Stimulated activated memory B cell treated with anti-CD40 and anti-IgM and Interleukin-4, amounts not matched to agents 10 μg/mL and 1 μg/mL and 100 μg/mL, for 72 hours (primary cell): Measurements from ENCODE around the gene NGFR.

Experiments used
- ATAC-seq: fragments of 150-1000 bp; cut with Tn5 transposase; 2 replicates; pipeline ENCODE4 v1.10.0; 2021
- H3K27ac Mint-ChIP-seq: one replicate; pipeline ENCODE4 v1.8.0; 2022; ENCODE audit warnings: mild to moderate bottlenecking, mixed read lengths
- H3K27me3 Mint-ChIP-seq: one replicate; pipeline ENCODE4 v1.8.0; 2022; ENCODE audit warnings: mixed read lengths
- H3K36me3 Mint-ChIP-seq: one replicate; pipeline ENCODE4 v1.8.0; 2022; ENCODE audit warnings: mixed read lengths
- H3K4me1 Mint-ChIP-seq: one replicate; pipeline ENCODE4 v1.8.0; 2022; ENCODE audit warnings: mixed read lengths
- H3K4me3 Mint-ChIP-seq: one replicate; pipeline ENCODE4 v1.8.0; 2022; ENCODE audit warnings: mild to moderate bottlenecking, moderate library complexity, mixed read lengths
- H3K9me3 Mint-ChIP-seq: one replicate; pipeline ENCODE4 v1.8.0; 2022; ENCODE audit warnings: mixed read lengths

The NGFR gene

DNA sequence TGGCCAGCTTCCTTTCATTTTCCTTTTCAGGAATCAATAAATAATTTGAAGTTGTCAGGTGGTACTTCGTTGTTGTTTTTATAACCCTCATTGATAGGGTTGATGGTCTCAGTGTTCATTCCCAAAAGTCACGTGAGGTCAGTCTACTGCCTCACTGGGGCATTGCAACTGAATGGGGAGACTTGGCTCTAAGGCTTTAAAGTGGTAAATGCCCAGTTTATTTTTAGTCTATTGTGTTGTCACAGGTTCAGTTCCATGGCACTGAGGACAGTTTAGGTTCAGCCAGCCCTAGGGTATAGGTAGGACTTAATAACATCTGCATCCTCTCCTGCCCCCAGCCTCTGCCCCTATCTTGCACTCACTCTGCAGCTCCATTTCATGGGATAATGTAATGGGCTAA lies 33.5 kb upstream of the NGFR start:
- ATAC-seq, result no peak
- no peak overlapping the region for H3K27ac Mint-ChIP-seq
- no peaks in the 10 kb centered on the region for H3K36me3 Mint-ChIP-seq
- H3K9me3 Mint-ChIP-seq, result peaks cover 3% of the 10 kb centered on the region
- H3K4me3 Mint-ChIP-seq, result no peak overlapping the region
- peaks cover 83% of the 10 kb centered on the region for H3K27me3 Mint-ChIP-seq
- H3K4me1 Mint-ChIP-seq, result no peaks in the 10 kb centered on the region

DNA sequence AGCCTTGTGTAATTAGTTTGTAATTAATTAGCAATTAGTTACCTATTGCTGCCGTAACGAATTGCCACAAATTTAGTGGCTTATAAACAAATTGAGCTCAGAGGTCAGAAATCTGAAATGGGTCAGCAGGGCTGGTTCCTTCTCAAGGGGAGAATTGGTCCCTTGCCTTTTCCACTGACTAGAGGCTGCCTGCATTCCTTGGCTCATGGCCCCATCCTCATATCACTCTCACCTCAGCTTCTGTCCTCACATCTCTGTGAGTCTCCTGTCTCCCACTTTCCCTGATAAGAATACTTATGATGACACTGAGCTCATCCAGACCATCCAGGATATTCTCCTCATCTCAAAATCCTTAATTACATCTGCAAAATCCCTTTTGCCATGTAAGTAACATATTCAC lies 31.0 kb upstream of the NGFR start:
- H3K27me3 Mint-ChIP-seq, result peaks cover 84% of the 10 kb centered on the region
- no peak overlapping the region for H3K27ac Mint-ChIP-seq
- no peak overlapping the region for H3K4me3 Mint-ChIP-seq
- no peaks in the 10 kb centered on the region for H3K36me3 Mint-ChIP-seq
- no peaks in the 10 kb centered on the region for H3K4me1 Mint-ChIP-seq
- ATAC-seq, result no peak
- H3K9me3 Mint-ChIP-seq, result peaks cover 3% of the 10 kb centered on the region

DNA sequence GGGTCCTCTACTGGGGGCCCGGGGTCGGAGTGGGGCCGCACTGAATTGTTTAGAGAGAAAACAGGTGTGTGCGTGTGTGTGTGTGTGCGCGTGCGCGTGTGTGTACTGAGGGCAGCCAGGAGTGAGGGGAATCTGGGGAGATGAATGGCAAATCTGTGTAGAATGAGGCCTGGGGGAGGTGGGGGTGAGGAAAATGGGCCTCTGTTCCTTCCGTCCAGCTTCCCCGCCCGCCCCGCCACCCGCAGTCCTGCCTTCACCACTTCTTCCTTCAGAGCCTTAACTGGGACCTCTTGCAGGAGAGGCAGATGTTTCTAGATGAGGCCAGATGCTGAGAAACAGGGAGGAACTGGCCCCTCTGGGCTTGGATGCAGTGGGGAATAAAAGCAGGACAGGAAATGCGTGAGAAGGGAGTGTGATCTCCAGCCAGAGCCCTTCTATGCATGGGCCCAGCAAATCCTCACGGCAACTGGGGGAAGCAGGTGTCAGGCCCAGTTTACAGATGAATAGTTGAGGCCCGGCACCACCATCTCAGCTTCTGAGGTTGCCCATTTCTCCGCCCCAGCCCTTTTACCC lies 29.7 kb upstream of the NGFR start:
- Mint-ChIP-seq H3K4me1 (peaks cover 8% of the 10 kb centered on the region), H3K36me3 (no peaks in the 10 kb centered on the region), H3K4me3 (no peak overlapping the region), H3K9me3 (peaks cover 3% of the 10 kb centered on the region), H3K27ac (no peak overlapping the region), H3K27me3 (peaks cover 84% of the 10 kb centered on the region)
- no peak for ATAC-seq

DNA sequence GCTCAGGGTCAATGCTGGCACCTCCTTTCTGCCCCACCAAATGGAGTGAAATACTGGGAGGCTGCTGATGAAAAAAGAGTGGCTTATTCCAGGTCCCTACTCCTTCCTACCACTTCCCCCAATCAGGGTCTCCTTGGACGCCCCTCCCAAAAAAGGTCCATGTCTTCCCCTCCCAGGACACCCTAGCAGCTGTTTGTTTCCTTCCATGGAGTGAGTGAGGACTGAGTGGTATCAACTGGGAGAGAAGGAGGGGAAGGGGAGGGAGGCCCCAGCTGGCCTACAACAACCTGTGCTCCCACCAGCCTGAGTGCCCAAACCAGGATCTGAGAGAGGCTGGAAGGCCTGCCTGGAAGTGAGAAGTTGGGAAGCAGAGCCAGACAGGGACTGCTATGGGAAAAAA lies 28.7 kb upstream of the NGFR start:
- peaks cover 8% of the 10 kb centered on the region for H3K4me1 Mint-ChIP-seq

DNA sequence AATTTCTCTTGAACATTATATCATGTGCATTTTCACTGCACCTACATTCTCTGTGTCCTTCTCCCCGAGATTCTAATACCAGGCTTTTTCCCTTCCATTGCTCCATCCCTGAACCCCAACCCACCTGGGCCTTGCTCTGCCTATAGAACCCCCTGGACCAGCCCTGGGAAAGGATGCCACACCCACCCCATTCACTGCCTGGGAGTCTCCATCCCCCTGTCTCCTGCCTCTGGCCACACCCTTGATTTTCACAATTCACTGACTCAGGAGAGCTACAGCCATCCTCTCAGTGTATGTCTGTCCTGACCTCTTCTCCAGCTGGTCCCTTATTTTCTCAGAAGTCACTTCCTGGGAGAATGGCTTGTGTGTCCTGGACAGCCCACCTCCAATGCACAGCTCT lies 27.9 kb upstream of the NGFR start:
- Mint-ChIP-seq H3K27me3 (peaks cover 98% of the 10 kb centered on the region), H3K9me3 (peaks cover 3% of the 10 kb centered on the region), H3K27ac (no peak overlapping the region), H3K4me3 (no peak overlapping the region), H3K4me1 (peaks cover 8% of the 10 kb centered on the region), H3K36me3 (no peaks in the 10 kb centered on the region)
- ATAC-seq, result no peak

More for the DNA sequence above, 28.7 kb upstream of the NGFR start:
- Mint-ChIP-seq H3K27me3 (peaks cover 94% of the 10 kb centered on the region), H3K9me3 (peaks cover 3% of the 10 kb centered on the region), H3K4me3 (no peak overlapping the region), H3K36me3 (no peaks in the 10 kb centered on the region), H3K27ac (no peak overlapping the region)
- ATAC-seq, result no peak

DNA sequence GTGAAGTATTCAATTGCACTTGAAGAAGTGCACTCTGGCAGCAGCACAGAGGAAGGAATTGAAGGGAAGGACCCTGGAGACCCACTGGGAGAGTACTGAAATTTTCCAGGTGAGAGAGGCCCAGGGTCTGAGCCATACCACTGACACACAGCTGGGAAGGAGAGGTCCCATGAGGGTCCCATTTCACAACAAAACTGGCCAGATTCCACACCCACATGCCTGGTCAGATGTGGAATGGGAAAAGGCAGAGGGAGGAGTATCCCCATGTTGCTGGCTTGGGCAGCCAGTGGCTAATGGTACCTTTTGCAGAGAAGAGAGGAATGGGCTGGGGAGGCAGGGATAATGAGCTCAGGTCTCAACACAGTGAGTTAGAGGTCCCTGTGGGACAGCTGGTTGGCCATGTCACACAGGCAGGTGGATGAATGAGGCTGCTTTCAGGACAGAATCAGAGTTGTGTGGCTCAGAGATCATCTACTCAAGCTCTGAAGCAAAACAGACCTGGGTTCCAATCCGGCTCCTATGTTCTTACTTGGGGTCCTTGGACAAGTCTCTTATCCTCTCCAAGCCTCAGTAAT lies 26.2 kb upstream of the NGFR start:
- H3K36me3 Mint-ChIP-seq, result no peaks in the 10 kb centered on the region
- no peak overlapping the region for H3K4me3 Mint-ChIP-seq
- H3K4me1 Mint-ChIP-seq, result peaks cover 8% of the 10 kb centered on the region
- peaks cover 93% of the 10 kb centered on the region for H3K27me3 Mint-ChIP-seq
- H3K27ac Mint-ChIP-seq, result no peak overlapping the region
- no peak for ATAC-seq
- peaks cover 3% of the 10 kb centered on the region for H3K9me3 Mint-ChIP-seq

DNA sequence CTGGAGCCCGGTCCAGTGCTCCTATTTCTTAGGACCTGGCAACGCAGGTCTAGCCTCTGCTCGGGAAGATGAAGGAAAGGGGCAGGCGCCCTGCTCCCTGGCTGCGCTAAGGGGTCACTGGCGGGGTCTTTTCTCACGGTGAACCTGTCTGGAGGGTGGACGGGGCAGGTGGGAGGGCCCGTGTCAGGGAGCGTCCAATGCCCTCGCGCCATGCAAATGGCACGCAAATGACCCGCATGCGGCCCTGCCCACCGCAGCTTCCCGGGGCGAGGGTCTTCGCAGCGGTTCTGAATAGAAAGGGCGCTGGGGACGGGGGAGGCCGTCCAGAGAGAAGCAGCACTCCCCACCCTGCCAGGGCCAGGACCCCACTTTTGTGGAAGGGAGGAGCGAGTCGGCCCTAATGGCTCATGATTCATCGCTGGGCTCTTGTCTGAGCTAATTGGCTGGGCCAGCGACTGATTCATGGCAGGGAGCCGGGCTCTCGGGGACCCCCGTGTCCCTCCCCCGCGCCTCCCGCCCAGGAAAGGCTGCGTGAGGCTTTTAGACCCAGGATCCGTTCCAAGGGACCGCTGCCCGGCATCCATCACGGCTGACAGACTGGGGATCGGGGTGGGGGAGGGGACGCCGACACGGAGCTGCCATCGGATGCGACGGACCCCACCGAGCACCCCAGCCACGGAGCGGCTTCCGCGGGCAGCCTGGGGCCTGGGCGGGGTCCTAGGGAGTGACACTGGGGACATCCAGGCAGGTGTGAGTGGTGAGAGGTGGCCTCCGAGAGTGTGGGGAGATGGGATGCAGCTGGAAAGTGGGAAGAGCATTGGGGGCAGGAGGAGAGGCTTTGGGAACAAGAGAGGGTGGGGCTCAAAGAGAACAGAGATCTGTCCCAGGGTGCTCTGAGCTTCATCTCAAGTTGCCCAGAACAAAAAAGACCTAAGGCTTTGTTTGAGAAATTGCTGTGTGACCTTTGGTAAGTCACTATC lies 25.0 kb upstream of the NGFR start:
- Mint-ChIP-seq H3K27me3 (peaks cover 80% of the 10 kb centered on the region), H3K4me3 (no peak overlapping the region)

DNA sequence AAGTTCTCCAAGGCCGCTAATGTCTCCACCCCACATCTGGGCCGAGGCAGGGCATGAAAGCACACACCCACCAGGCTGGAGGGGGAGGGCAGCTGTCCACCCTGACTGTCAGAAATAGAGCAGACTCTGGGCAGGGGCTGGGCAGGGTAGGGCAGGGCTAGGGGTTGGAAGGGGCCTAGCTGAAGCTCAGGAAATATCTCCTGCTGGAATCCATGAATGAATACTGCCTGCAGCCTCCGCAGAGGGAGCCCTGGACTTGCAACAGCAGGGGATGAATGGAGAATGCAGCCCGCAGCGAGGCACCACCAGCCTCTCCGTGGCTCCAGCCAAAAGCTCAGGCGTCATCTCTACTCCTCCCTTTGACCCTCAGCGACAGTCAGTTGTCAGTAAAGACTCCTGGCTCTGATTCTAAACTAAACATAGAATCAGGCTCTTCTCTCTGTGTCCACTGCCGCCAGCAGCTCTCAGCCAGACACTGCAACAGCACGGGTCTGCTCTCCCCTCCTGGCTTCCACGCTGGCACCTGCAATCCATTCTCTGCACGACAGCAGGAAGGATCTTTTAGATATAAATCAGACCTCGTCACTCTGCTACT lies 23.9 kb upstream of the NGFR start:
- Mint-ChIP-seq H3K27me3 (peaks cover 77% of the 10 kb centered on the region), H3K9me3 (peaks cover 6% of the 10 kb centered on the region), H3K4me3 (no peak overlapping the region), H3K27ac (no peak overlapping the region), H3K4me1 (peaks cover 8% of the 10 kb centered on the region), H3K36me3 (no peaks in the 10 kb centered on the region)
- no peak for ATAC-seq

More for the DNA sequence above, 25.0 kb upstream of the NGFR start:
- H3K9me3 Mint-ChIP-seq, result no peaks in the 10 kb centered on the region
- no peak for ATAC-seq
- peaks cover 8% of the 10 kb centered on the region for H3K4me1 Mint-ChIP-seq
- H3K27ac Mint-ChIP-seq, result no peak overlapping the region
- H3K36me3 Mint-ChIP-seq, result no peaks in the 10 kb centered on the region

DNA sequence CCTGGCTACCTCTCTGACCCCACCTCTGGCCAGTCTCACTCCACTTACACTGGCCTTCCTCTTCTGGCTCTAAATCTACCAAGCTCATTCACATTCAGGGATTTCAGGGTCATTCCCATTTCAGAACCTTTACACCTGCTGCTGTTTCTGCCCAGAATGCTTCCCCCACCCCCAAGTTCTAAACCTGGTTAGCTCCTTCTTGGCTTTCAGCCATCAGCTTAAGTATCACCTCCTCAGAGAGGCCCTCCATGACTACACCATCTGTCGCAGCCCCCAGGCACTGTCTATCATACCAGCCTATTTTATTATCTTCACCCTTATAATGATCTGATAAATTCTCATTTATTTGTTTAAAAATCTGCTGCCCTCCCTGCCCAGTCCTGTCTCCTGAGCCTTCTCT lies 23.3 kb upstream of the NGFR start:
- H3K27ac Mint-ChIP-seq, result no peak overlapping the region
- H3K27me3 Mint-ChIP-seq, result peaks cover 77% of the 10 kb centered on the region

DNA sequence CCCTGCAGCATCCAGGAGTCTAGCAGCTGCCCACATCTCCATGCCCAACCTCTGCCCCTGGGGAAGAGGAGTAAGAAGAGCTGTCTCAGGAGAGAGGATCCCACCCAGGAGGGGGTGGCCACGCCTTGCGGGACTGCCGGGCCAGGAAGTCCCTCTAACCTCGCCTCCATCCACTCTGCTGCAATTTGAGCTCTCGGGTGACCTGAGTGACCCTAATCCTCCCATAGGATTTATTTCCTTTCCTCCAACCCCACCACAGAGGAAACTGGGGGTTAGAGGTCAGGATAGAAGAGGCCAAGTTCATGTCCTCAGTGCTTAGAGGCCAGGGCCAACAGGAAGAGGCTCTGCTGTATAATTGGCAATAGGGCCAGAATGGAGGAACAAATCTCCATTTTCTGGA lies 22.6 kb upstream of the NGFR start:
- Mint-ChIP-seq H3K9me3 (peaks cover 7% of the 10 kb centered on the region), H3K4me1 (peaks cover 8% of the 10 kb centered on the region), H3K4me3 (no peak overlapping the region), H3K27ac (no peak overlapping the region), H3K36me3 (no peaks in the 10 kb centered on the region), H3K27me3 (peaks cover 77% of the 10 kb centered on the region)
- no peak for ATAC-seq

More for the DNA sequence above, 23.3 kb upstream of the NGFR start:
- peaks cover 7% of the 10 kb centered on the region for H3K9me3 Mint-ChIP-seq
- H3K36me3 Mint-ChIP-seq, result no peaks in the 10 kb centered on the region
- H3K4me1 Mint-ChIP-seq, result peaks cover 8% of the 10 kb centered on the region
- ATAC-seq, result no peak
- no peak overlapping the region for H3K4me3 Mint-ChIP-seq

DNA sequence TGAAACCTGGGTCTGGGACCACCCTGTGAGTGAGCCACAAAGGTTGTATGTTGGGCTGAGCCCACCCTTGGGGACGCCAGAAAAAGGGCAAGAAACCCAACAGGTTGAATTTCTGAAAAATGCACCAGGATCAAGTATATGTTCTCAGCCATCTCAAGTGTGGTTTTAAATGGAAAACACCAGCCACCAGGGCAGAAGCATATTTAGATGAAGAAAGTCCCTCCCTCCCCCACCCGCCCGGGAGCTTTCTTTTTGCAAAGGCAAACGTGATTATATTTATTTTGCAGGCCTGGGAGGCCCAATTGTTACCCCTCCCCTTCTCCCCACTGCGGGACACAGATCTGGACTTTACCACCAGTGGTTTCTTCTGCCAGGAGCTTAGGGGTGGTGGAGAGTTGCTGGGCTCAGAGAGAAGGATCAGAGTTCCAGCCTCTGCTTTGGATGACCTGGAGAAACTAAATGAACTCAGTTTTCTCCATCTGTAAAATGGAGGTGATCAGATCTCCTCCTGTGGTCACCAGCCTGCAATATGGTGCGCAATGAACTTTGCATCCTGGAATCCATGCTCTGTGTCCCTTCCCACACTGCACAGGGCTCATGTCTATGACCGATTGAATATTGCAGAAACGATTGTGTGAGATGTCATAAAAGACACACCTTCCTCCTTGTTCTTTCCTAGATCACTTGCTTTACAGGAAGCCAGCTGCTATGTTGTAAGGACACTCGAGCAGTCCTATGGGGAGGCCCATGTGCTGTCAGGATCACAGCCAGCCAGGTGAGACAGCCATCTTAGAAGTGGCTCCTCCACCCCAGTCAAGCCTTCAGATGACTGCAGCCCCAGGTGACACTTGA lies 21.0 kb upstream of the NGFR start:
- H3K4me1 Mint-ChIP-seq, result peaks cover 8% of the 10 kb centered on the region
- H3K27ac Mint-ChIP-seq, result no peak overlapping the region
- no peaks in the 10 kb centered on the region for H3K36me3 Mint-ChIP-seq
- peaks cover 77% of the 10 kb centered on the region for H3K27me3 Mint-ChIP-seq
- no peak overlapping the region for H3K4me3 Mint-ChIP-seq
- peaks cover 7% of the 10 kb centered on the region for H3K9me3 Mint-ChIP-seq
- no peak for ATAC-seq

DNA sequence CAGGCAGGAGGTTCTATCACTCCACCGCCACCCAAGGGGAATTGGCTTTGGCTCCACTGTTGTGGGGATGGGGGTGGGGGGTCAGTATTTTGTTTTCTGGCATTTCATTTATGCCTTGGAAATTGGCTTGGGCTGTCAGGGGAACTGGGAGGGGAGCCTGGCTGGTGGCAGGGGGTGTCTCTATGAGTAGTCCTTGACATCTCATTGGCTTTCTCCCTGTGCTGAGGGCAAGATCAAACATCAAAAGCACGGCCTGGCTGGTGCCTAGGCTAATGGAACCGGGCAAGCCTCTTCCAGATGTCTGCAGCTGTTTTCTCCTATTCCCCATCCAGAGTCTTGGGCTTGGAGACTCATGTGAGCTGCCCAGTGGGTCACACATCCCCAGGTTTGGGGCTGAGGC lies 17.4 kb upstream of the NGFR start:
- peaks cover 7% of the 10 kb centered on the region for H3K4me1 Mint-ChIP-seq
- no peaks in the 10 kb centered on the region for H3K36me3 Mint-ChIP-seq
- no peak for ATAC-seq
- H3K9me3 Mint-ChIP-seq, result peaks cover 7% of the 10 kb centered on the region
- peaks cover 56% of the 10 kb centered on the region for H3K27me3 Mint-ChIP-seq
- H3K4me3 Mint-ChIP-seq, result no peak overlapping the region
- H3K27ac Mint-ChIP-seq, result no peak overlapping the region

DNA sequence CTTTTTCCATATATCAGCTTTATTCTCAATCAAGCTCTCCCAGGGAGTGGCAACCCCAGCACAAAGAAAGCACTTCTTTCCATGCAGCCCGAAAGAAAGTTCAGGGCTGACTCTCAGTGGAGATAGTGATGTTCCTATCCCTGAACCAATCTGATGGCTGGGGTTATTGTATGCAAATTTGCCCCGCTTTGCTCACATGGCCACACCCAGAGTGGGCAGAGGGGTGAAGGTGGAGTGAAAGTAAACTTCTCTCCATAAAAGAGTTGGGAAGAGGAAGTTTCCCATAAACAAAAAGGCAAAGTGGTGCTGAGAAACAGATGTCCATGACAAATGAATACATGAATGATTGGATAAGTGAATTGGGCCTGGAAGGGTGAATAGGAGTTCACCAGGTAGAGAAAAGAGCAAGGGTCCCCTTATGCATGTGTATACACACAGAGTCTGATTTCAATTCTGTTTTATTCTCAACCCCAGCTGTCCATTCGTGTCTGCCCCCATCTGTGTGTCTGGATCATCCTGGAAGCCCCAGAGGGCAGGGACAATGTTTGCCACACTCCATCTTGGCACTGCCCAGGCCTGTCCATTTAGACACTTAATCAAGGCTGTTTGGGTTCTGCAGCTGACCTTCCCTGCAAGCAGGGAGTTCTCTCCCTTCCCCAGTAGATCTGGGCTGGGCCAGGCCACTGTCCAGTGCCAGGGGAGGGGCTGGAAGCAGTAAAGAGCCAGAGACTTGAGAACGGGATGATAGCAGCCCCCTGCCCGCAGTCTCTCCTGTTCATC lies 14.1 kb upstream of the NGFR start:
- H3K36me3 Mint-ChIP-seq, result no peaks in the 10 kb centered on the region
- H3K27ac Mint-ChIP-seq, result no peak overlapping the region
- no peak overlapping the region for H3K4me3 Mint-ChIP-seq
- ATAC-seq, result no peak
- H3K4me1 Mint-ChIP-seq, result peaks cover 14% of the 10 kb centered on the region
- H3K27me3 Mint-ChIP-seq, result peaks cover 75% of the 10 kb centered on the region
- H3K9me3 Mint-ChIP-seq, result peaks cover 3% of the 10 kb centered on the region

DNA sequence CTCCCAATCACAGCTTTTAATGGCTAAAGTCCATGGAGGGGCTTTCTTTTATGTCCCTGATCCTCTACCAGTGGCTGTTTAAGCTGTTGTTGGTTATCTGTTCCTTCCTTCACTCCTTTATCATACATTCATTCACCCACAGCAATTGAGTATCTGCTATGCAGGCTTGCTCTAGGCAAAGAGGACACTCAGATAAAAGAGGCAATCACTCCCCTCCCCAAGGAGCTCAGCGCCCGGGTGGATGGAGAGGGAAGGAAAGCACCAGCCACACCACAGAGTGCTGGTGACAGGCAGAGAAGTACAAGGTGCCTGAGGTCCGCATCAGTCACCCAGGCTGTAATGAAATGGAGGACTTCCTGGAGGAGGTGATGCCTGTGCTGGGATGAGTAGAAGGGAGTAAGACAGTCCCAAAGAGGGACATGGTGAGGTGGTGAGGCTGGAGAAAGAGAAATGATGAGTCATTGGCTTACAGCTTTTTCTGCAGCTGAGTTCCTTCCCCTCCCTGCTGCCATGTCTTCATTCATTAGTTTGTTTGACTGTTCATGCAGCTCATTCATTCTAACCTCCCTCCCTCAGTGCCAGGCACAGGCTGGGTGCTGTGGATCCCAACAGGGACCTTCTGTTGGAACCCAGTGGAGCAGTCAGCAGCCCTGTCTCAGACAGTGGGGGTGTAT lies 12.8 kb upstream of the NGFR start:
- Mint-ChIP-seq H3K36me3 (no peaks in the 10 kb centered on the region), H3K9me3 (no peaks in the 10 kb centered on the region), H3K4me1 (peaks cover 19% of the 10 kb centered on the region), H3K27ac (no peak overlapping the region), H3K4me3 (no peak overlapping the region), H3K27me3 (peaks cover 75% of the 10 kb centered on the region)
- ATAC-seq, result no peak
